BLaER1 treated with 17β-estradiol and CSF1 and Interleukin-3, amounts not matched to agents 10 nM and 100 nM (cell line): ENCODE results near the gene PLA2G4A.

Source experiments
- H3K27ac ChIP-seq, 11 experiments: shearing (Covaris generic); formaldehyde crosslinking; 2 replicates each; pipeline ENCODE4 v1.8.1; 2022
- H3K27me3 ChIP-seq, 11 experiments: shearing (Covaris generic); formaldehyde crosslinking; 2 replicates each; pipeline ENCODE4 v1.8.1; 2022
- H3K36me3 ChIP-seq, 11 experiments: shearing (Covaris generic); formaldehyde crosslinking; 2 replicates each; pipeline ENCODE4 v1.8.1; 2022
- H3K4me1 ChIP-seq, 10 experiments: shearing (Covaris generic); formaldehyde crosslinking; 2 replicates each; pipeline ENCODE4 v1.8.1; 2022
- H3K4me2 ChIP-seq, 11 experiments: shearing (Covaris generic); formaldehyde crosslinking; 2 replicates each; pipeline ENCODE4 v1.8.1; 2022
- H3K4me3 ChIP-seq, 10 experiments: shearing (Covaris generic); formaldehyde crosslinking; 2 replicates each; pipeline ENCODE4 v1.8.1; 2022
- H3K9ac ChIP-seq, 11 experiments: shearing (Covaris generic); formaldehyde crosslinking; 2 replicates each; pipeline ENCODE4 v1.8.1; 2022
- H3K9me3 ChIP-seq, 11 experiments: shearing (Covaris generic); formaldehyde crosslinking; replicated peaks in 1 of 11; 2 replicates each; pipeline ENCODE4 v1.8.1; 2022
- H4K20me1 ChIP-seq, 11 experiments: shearing (Covaris generic); formaldehyde crosslinking; 2 replicates each; pipeline ENCODE4 v1.8.1; 2022
- Cebpa-rat ChIP-seq, 11 experiments: shearing (Covaris generic); IDR thresholded peaks; 2 replicates each; pipeline ENCODE4 v1.8.1; 2022

The PLA2G4A gene

DNA sequence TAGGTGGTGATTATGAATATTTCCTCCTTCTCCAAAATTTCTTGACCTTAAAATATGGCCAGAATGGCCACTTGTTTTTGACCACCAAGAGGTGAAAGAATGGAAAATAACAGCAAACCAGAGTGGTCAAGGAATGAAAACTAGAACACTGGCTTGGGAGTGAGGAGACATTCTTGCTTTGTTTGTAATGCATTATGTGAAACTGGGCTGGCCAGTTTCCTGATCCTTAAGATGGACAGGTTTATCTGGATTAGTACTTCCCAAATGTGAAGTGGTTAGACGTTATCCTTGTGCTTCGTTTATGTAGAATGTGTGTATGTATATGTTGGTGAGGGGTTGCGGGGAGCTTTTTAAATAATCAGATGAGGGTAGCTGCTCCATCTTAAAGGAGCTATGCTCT lies 12.8 kb downstream of the PLA2G4A start:
- no peaks in the 10 kb centered on the region for H3K27me3 ChIP-seq
- no peaks in the 10 kb centered on the region for H3K36me3 ChIP-seq
- no peak for TF ChIP-seq Cebpa-rat (IDR thresholded peaks at IDR 0.05)
- peaks cover 0 to 54% (median 18%) of the 10 kb centered on the region in 10 experiments; a peak in 12 of 20 replicates for H3K4me1 ChIP-seq
- no peak overlapping the region for H3K27ac ChIP-seq
- H3K4me3 ChIP-seq: no peak overlapping the region
- no peak overlapping the region for H3K4me2 ChIP-seq
- no peaks in the 10 kb centered on the region for H4K20me1 ChIP-seq
- no peak overlapping the region for H3K9ac ChIP-seq
- H3K9me3 ChIP-seq: no peaks in the 10 kb centered on the region

DNA sequence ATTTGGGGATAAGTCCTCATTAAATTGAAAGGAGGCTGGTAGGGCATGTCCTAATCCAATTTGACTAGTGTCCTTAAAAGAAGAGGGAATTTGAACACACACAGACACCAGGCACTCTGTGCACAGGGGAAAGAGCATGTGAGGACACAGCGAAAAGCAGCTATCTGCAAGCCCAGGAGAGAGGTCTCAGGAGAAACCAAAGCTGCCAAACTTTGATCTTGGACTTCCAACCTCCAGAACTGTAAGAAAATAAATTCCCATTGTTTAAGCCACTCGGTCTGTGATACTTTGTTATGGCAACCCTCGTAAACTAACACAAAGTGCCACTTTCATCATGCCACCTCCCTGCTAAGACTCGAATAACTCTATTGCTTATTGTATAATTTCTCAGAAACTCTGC lies 13.8 kb downstream of the PLA2G4A start:
- TF ChIP-seq Cebpa-rat (IDR thresholded peaks at IDR 0.05): no peak
- Histone ChIP-seq H3K9me3 (no peaks in the 10 kb centered on the region), H3K27me3 (no peaks in the 10 kb centered on the region), H3K4me2 (no peak overlapping the region), H3K36me3 (no peaks in the 10 kb centered on the region), H4K20me1 (no peaks in the 10 kb centered on the region), H3K9ac (no peak overlapping the region), H3K4me3 (no peak overlapping the region), H3K4me1 (peaks cover 0 to 53% (median 18%) of the 10 kb centered on the region in 10 experiments; a peak in 12 of 20 replicates), H3K27ac (no peak overlapping the region)

DNA sequence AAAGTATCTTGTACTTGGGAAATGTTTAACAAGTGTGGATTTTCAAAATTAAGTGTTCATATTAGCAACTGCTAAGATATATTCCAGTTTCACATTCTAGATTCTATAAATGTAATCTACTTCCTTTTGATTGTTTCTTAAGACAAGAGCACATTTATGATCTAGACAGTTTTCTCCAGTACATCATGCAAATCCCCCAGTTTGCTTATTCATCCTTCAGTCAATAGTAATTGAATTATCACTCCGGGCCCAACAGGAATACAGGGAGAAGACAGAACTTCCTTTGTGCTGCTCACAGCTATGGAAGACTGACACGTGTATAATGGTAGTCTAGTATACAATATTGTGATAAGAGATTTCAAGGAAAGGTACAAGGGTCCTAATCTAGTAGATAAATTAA lies 14.5 kb downstream of the PLA2G4A start:
- Histone ChIP-seq H3K27me3 (no peaks in the 10 kb centered on the region), H3K9ac (no peak overlapping the region), H3K4me2 (peak overlapping the region in 1 of 11 experiments; percentile 22; a peak in 1 of 22 replicates), H3K4me1 (peaks cover 0 to 53% (median 16%) of the 10 kb centered on the region in 10 experiments; a peak in 12 of 20 replicates), H3K4me3 (no peak overlapping the region), H3K36me3 (no peaks in the 10 kb centered on the region), H4K20me1 (no peaks in the 10 kb centered on the region), H3K27ac (no peak overlapping the region), H3K9me3 (no peaks in the 10 kb centered on the region)
- no peak for TF ChIP-seq Cebpa-rat (IDR thresholded peaks at IDR 0.05)

DNA sequence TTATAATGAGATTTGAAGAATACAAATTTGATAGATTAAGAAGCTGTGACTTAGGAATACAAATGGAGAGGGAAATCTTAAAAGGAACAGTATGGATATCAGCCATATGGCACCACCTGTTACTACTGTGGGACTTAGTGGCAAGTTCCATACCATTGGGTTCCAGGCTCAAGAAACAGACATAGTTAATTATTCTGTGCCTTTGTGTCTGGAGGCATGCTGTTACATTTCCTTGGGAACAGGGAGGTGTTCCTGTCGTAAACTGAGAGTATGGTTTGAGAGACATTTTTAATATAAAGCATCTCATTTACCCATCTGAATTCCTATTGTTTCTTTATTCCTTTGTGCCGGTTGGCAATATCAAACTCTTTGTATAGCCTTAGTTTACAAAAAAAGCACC lies 15.2 kb downstream of the PLA2G4A start:
- no peak for TF ChIP-seq Cebpa-rat (IDR thresholded peaks at IDR 0.05)
- no peaks in the 10 kb centered on the region for H3K36me3 ChIP-seq
- no peak overlapping the region for H3K9ac ChIP-seq
- no peak overlapping the region for H3K4me3 ChIP-seq
- no peak overlapping the region for H3K4me2 ChIP-seq
- H3K4me1 ChIP-seq: peaks cover 0 to 53% (median 10%) of the 10 kb centered on the region in 10 experiments; a peak in 12 of 20 replicates
- no peak overlapping the region for H3K27ac ChIP-seq
- no peaks in the 10 kb centered on the region for H4K20me1 ChIP-seq
- H3K9me3 ChIP-seq: no peaks in the 10 kb centered on the region
- no peaks in the 10 kb centered on the region for H3K27me3 ChIP-seq

DNA sequence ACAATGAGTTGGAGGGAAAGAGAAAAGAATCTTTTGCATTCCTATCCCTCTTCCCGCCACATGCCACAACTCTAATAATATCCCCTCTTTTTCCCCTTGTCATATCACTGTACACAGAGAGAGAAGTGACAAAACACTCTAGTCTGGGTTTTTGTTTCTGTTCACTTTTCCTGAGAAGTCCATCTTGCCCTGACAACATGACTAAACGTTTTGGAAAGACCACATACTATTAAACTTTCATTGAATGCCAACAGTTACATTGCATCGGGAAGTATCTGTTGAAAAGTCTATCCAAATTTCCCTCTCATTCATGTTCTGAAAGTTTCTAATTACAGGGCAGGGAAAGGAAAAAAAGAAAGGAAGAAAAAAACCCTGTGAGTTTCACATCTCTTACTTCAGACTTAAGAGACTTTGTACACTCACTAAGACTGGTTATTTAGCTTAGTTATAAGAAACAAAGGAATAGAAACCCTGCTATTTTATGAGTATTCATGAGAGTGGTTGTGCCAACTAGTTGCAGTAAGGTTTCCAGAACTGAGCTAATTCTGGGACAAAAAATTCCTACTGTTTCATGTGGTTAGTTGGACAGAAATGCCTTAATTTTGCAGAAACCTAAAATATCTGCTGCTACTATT lies 16.9 kb downstream of the PLA2G4A start:
- peaks cover 0 to 59% (median 8%) of the 10 kb centered on the region in 10 experiments; a peak in 10 of 20 replicates for H3K4me1 ChIP-seq
- TF ChIP-seq Cebpa-rat (IDR thresholded peaks at IDR 0.05): no peak
- peak overlapping the region in 2 of 11 experiments; percentile 26 to 29; a peak in 2 of 22 replicates for H3K9ac ChIP-seq
- peak overlapping the region in 4 of 11 experiments; percentile 32 to 61 (median 46); a peak in 7 of 22 replicates for H3K27ac ChIP-seq
- no peaks in the 10 kb centered on the region for H3K9me3 ChIP-seq
- H3K4me3 ChIP-seq: peak overlapping the region in 2 of 10 experiments; percentile 16; a peak in 2 of 20 replicates
- H4K20me1 ChIP-seq: no peaks in the 10 kb centered on the region
- H3K27me3 ChIP-seq: no peaks in the 10 kb centered on the region
- peak overlapping the region in 5 of 11 experiments; percentile 31 to 87 (median 49); a peak in 8 of 22 replicates for H3K4me2 ChIP-seq
- no peaks in the 10 kb centered on the region for H3K36me3 ChIP-seq

DNA sequence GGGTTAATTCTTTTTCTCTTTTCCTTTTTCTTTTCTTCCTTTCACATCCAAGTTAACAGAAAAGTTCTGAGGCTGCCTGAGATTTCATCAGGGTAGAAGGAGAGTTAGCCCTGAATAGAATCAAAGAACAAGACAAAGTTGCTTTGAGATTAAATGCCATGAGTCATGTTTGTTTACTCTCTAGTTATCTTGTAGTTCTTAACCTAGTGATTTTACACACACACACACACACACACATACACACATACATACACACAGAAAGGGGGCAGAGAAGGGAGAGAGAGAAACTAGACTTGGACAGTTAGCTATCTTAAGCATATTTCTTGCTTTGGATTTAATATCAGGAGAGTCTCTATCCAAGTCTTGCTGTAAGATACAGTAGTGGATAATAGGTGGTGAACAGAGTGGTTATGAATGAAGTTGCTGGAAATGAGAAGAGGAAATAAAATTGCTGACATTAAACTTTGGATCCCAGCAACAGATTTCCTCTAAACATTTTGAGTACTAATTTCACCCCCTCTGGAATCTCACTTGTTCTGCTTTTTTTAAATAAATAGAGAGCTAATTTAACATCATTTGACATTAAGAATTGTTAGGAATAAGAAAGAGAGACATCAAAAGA lies 19.9 kb downstream of the PLA2G4A start:
- H3K27ac ChIP-seq: peak overlapping the region in 5 of 11 experiments; percentile 20 to 87 (median 64); a peak in 8 of 22 replicates
- peak overlapping the region in 4 of 11 experiments; percentile 74 to 85 (median 81); a peak in 8 of 22 replicates for H3K4me2 ChIP-seq
- TF ChIP-seq Cebpa-rat (IDR thresholded peaks at IDR 0.05): no peak

DNA sequence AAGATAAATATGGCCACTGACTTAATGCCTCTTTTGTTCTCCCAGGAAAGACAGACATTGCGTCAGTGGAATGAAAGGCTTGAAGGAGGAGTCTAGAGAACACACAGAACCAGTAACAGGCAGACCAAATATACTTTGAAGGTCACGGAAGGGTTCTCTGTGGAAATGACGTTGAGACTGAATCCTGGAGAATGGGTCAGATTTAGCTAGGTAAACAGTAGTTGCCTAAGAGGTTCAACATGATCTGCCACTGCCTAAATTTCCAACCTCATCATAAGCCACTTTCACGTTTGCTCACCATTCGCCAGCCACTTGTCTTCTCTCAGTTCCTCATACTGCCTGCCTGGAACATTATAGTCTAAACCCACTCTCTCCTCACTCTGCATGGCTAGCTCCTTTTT lies 20.5 kb downstream of the PLA2G4A start:
- H3K27me3 ChIP-seq: no peaks in the 10 kb centered on the region
- peak overlapping the region in 4 of 11 experiments; percentile 23 to 58 (median 46); a peak in 5 of 22 replicates for H3K9ac ChIP-seq
- peaks cover 0 to 66% (median 8%) of the 10 kb centered on the region in 10 experiments; a peak in 11 of 20 replicates for H3K4me1 ChIP-seq
- no peaks in the 10 kb centered on the region for H3K9me3 ChIP-seq
- peak overlapping the region in 6 of 11 experiments; percentile 9 to 85 (median 77); a peak in 11 of 22 replicates for H3K4me2 ChIP-seq
- TF ChIP-seq Cebpa-rat (IDR thresholded peaks at IDR 0.05): no peak
- peak overlapping the region in 1 of 10 experiments; percentile 10; a peak in 1 of 20 replicates for H3K4me3 ChIP-seq
- no peaks in the 10 kb centered on the region for H4K20me1 ChIP-seq
- H3K36me3 ChIP-seq: no peaks in the 10 kb centered on the region
- H3K27ac ChIP-seq: peak overlapping the region in 5 of 11 experiments; percentile 20 to 87 (median 64); a peak in 9 of 22 replicates

More for the DNA sequence above, 19.9 kb downstream of the PLA2G4A start:
- H3K9ac ChIP-seq: peak overlapping the region in 4 of 11 experiments; percentile 44 to 58 (median 51); a peak in 5 of 22 replicates
- H3K27me3 ChIP-seq: no peaks in the 10 kb centered on the region
- no peaks in the 10 kb centered on the region for H3K36me3 ChIP-seq
- H4K20me1 ChIP-seq: no peaks in the 10 kb centered on the region
- H3K4me1 ChIP-seq: peaks cover 0 to 66% (median 8%) of the 10 kb centered on the region in 10 experiments; a peak in 10 of 20 replicates
- H3K9me3 ChIP-seq: no peaks in the 10 kb centered on the region
- H3K4me3 ChIP-seq: no peak overlapping the region; a peak in 1 of 20 replicates

DNA sequence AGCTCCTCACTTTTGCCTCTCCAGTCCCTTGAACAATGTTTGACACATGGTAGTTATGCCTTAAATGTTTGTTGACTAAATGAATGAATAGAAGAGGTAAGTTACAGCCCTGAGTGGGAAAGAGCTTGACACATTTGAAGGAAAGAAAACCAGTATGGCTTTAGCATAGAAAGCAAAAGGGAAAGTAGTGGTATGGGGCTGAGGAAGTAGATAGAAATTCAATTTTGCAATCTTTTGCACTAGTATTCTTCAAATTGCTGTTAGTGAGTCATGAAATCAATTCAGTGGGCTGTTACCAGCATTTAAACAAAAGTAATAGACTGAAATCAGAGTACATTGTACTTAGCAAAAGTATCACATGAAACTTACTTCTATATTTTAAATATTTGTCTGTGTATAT lies 21.1 kb downstream of the PLA2G4A start:
- H3K9ac ChIP-seq: no peak overlapping the region
- peak overlapping the region in 6 of 11 experiments; percentile 9 to 85 (median 77); a peak in 11 of 22 replicates for H3K4me2 ChIP-seq
- H3K27ac ChIP-seq: peak overlapping the region in 5 of 11 experiments; percentile 20 to 87 (median 64); a peak in 8 of 22 replicates
- H3K36me3 ChIP-seq: no peaks in the 10 kb centered on the region
- no peaks in the 10 kb centered on the region for H3K27me3 ChIP-seq
- no peak for TF ChIP-seq Cebpa-rat (IDR thresholded peaks at IDR 0.05)
- H4K20me1 ChIP-seq: no peaks in the 10 kb centered on the region
- peaks cover 0 to 65% (median 8%) of the 10 kb centered on the region in 10 experiments; a peak in 11 of 20 replicates for H3K4me1 ChIP-seq
- H3K4me3 ChIP-seq: peak overlapping the region in 1 of 10 experiments; percentile 10; a peak in 2 of 20 replicates
- no peaks in the 10 kb centered on the region for H3K9me3 ChIP-seq

DNA sequence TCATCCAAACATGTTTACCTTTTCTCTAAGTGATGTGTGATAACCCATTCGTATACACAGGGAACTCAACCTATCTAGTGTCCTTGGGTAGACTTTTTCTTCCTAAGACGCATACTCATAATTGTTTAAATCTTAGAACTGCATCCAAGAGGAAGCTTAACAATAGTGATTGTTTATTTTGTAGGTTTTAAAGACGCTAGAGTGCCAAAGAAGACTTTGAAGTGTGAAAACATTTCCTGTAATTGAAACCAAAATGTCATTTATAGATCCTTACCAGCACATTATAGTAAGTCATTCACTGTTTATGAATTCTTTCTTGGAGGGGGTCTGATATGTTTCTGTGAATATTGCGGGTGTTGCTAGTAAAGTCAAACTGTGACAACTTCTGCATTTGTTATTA lies 25.4 kb downstream of the PLA2G4A start:
- Histone ChIP-seq H3K27me3 (no peaks in the 10 kb centered on the region), H3K4me1 (peaks cover 0 to 23% (median 6%) of the 10 kb centered on the region in 10 experiments; a peak in 11 of 20 replicates), H3K36me3 (no peaks in the 10 kb centered on the region), H4K20me1 (no peaks in the 10 kb centered on the region), H3K4me2 (no peak overlapping the region), H3K27ac (no peak overlapping the region), H3K9me3 (no peaks in the 10 kb centered on the region), H3K4me3 (no peak overlapping the region), H3K9ac (no peak overlapping the region)
- no peak for TF ChIP-seq Cebpa-rat (IDR thresholded peaks at IDR 0.05)
